ENCODE data around the gene SPACA1.

Gene SPACA1

DNA sequence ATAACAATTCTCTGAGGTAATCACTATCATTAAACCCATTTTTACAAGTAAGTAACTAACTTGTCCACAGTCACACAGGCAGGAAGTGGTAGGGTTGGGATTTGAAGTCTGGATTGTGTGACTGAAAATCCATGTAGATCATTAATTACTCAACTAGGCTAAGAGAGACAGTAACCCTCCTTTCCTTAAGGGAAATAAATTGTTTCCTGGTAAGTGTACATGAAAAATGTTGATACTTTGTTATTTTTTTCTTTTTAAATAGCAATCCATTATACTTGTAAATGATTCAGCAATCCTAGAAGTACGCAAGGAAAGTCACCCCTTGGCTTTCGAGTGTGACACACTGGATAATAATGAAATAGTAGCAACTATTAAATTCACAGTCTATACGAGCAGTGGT is 11.6 kb downstream of the SPACA1 start:
- no peaks in the 10 kb centered on the region for H3K4me1 Mint-ChIP-seq
- ATAC-seq, result no peak
- H3K36me3 Mint-ChIP-seq, result no peaks in the 10 kb centered on the region
- DNase-seq (ENCODE audit: low spot score in 2 of 2), result no peak
- H3K4me3 Mint-ChIP-seq, result no peak overlapping the region
- H3K27ac Mint-ChIP-seq, result no peak overlapping the region
- H3K9me3 Mint-ChIP-seq, result no peaks in the 10 kb centered on the region

DNA sequence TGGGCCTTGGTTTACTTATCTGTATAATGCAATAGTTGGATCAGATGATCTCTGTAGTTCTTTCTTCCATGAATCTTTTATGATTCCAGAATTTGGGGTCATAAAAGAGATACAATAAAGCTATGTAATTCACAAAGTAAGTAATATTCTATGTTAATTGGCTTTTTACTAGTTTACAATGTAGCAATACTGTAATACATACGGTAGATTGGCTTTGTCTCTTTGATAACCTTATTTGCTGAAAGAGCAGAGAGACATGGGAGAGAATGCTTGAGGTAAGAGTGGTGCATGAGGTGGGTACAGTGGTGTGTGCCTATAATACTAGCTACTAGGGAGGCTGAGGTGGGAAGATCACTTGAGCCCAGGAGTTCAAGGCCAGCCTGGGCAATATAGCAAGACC is 14.7 kb downstream of the SPACA1 start:
- Mint-ChIP-seq H3K27ac (no peak overlapping the region), H3K4me3 (no peak overlapping the region), H3K4me1 (no peaks in the 10 kb centered on the region), H3K36me3 (no peaks in the 10 kb centered on the region), H3K9me3 (no peaks in the 10 kb centered on the region)
- ATAC-seq (no peak), DNase-seq (ENCODE audit: low spot score in 2 of 2) (no peak)

DNA sequence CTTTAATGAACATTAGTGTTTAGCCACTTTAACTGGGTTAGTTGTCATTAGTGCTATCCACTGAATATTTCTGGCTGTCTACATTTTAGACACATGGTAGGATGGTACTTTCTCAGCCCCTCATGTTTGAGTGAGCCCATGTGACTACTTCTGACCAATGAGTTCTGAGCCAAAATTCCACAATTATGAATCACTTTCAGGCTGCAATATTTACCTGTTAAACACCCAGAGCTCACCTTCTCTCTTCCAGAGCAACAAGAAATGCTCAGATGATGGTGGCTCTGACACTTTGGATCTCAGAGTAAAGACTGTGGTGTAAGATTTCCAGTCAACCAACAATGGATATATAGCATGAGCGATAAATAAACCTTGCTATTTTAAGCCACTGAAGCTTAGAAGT is 24.8 kb downstream of the SPACA1 start:
- Mint-ChIP-seq H3K4me1 (no peaks in the 10 kb centered on the region), H3K36me3 (no peaks in the 10 kb centered on the region), H3K27ac (no peak overlapping the region), H3K4me3 (no peak overlapping the region), H3K9me3 (no peaks in the 10 kb centered on the region)
- ATAC-seq (no peak), DNase-seq (ENCODE audit: low spot score in 2 of 2) (no peak)

DNA sequence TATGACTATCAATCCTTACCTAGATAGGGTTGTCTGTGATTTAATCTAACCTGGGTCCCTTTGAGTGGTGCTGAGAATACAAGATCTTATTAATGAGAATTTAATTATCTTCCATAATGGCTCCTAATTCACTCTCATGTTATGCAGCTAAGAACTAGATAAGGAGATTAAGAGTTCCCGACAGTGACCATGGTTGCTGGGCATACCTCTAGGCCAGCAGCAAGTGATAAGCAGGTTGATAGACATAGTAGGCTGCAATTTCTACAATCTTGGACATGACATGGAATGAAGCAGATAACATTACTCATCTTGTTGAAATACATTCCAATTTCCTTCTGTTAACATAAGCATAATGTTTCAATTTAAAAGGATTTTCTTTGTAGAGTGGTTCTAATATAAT is 27.1 kb downstream of the SPACA1 start:
- Mint-ChIP-seq H3K4me1 (no peaks in the 10 kb centered on the region), H3K36me3 (no peaks in the 10 kb centered on the region), H3K4me3 (no peak overlapping the region), H3K27ac (no peak overlapping the region), H3K9me3 (no peaks in the 10 kb centered on the region)
- no peak for DNase-seq (ENCODE audit: low spot score in 2 of 2)
- no peak for ATAC-seq

DNA sequence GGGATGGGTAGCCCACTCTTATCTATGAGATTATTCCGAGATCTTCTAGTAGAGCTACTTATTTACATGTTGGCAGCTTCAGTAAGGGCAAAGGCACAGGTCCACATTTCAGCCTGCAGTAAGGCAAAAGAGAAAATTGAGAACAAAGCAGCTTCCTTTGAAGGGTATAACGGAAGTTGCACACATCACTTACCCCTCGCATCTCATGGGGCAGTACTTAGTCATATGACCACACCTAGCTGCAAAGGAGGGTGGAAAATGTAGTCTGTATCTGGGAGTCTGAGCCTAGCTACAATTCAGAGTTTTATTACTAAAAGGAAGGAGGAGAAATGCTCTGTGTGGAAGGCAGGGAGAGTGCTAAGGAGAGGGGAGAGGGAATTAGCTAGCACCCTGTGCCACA is 29.7 kb downstream of the SPACA1 start:
- DNase-seq (ENCODE audit: low spot score in 2 of 2), result no peak
- no peaks in the 10 kb centered on the region for H3K9me3 Mint-ChIP-seq
- no peak for ATAC-seq
- H3K27ac Mint-ChIP-seq, result no peak overlapping the region
- H3K36me3 Mint-ChIP-seq, result no peaks in the 10 kb centered on the region
- no peaks in the 10 kb centered on the region for H3K4me1 Mint-ChIP-seq
- no peak overlapping the region for H3K4me3 Mint-ChIP-seq

DNA sequence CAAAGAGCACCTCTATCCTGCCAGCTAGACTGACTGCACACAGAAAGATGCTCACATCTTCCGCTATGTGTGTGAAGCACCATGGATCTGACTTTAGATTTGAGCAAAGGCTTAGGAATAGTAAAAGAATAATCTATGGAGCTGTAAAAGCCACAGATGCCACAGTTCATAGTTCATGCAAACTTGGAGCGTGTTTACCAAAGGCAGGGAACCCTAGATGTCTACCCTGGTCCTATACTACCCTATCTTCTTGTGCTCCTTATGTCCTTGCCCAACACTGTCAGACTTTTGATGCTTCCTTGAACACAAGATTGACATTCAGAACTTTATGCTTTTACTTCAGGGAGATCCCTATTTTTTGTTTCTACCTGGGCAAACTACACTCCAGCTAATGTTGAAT is 39.2 kb downstream of the SPACA1 start:
- no peaks in the 10 kb centered on the region for H3K9me3 Mint-ChIP-seq
- ATAC-seq (peak; percentile 31), DNase-seq (ENCODE audit: low spot score in 2 of 2) (no peak)
- no peaks in the 10 kb centered on the region for H3K4me1 Mint-ChIP-seq
- H3K27ac Mint-ChIP-seq, result no peak overlapping the region
- no peaks in the 10 kb centered on the region for H3K36me3 Mint-ChIP-seq
- no peak overlapping the region for H3K4me3 Mint-ChIP-seq

DNA sequence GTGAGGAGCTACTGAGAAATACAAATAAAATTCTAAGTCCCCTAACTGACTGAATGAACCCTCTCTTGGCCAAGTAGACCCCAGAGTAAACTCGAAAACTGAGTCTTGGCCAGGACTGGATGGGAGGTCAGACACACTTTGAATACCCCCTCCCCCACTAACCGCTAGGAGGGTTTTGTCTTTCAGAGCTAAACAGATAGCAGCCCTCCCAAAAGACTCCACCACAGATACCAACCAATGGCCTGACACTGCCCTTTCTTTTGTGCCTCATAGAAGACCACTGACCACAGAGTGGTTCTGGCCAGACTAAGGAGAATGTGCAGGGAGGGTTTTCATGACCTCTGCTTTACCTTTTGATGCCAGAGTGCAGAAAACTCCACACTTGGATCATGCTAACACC is 42.1 kb downstream of the SPACA1 start:
- no peak for ATAC-seq
- no peak for DNase-seq (ENCODE audit: low spot score in 2 of 2)
- no peak overlapping the region for H3K4me3 Mint-ChIP-seq
- H3K36me3 Mint-ChIP-seq, result no peaks in the 10 kb centered on the region
- no peak overlapping the region for H3K27ac Mint-ChIP-seq
- no peaks in the 10 kb centered on the region for H3K4me1 Mint-ChIP-seq
- H3K9me3 Mint-ChIP-seq, result no peaks in the 10 kb centered on the region

DNA sequence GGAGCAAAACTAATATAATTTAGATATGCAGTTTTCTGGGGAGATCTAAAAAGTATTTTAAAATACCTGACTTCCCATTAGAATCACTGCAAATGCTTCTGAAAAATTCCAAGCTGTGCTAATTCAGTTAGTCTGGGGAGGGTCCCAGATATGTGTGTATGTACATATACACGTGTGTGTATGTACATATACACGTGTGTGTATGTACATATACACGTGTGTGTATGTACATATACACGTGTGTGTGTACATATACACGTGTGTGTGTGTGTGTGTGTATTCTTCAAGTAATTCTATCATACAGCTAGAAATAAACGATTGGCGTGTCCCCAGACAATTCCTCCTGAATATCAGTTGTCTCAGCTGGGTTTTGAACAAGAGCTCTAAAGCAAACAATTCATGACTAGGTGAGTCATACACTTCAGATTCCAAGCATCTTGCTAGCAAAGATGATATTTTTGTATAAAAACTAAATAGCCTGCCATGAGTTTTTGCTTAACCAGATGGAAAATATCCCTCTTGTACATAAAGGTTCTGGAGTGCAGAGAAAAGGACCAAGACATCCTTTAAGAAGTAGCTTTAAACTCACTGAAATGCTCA is 58.2 kb downstream of the SPACA1 start:
- ATAC-seq, result no peak

DNA sequence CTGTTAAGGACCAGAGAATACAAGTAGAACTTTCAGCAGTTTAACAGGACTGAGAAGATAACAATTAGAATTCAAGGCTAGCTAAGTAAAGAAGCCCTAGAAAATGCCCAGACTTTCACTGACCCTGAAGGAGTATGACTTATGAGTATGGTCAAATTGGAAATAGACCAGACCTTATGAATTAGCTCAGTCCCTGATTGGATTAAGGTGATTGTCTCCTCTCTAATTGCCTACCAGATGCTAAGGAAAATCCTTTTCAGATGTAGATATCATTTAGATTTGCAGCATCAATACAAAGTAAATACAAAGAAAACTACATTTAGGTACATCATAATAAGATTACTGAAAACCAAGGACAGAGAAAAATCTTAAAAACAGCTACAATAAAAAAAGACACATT is 59.6 kb downstream of the SPACA1 start:
- no peaks in the 10 kb centered on the region for H3K4me1 Mint-ChIP-seq
- no peaks in the 10 kb centered on the region for H3K9me3 Mint-ChIP-seq
- H3K4me3 Mint-ChIP-seq, result no peak overlapping the region
- no peak for DNase-seq (ENCODE audit: low spot score in 2 of 2)
- no peak for ATAC-seq
- H3K27ac Mint-ChIP-seq, result no peak overlapping the region
- no peaks in the 10 kb centered on the region for H3K36me3 Mint-ChIP-seq

More for the DNA sequence above, 58.2 kb downstream of the SPACA1 start:
- Mint-ChIP-seq H3K4me3 (no peak overlapping the region), H3K36me3 (no peaks in the 10 kb centered on the region), H3K9me3 (no peaks in the 10 kb centered on the region), H3K27ac (no peak overlapping the region), H3K4me1 (no peaks in the 10 kb centered on the region)
- DNase-seq (ENCODE audit: low spot score in 2 of 2), result no peak

DNA sequence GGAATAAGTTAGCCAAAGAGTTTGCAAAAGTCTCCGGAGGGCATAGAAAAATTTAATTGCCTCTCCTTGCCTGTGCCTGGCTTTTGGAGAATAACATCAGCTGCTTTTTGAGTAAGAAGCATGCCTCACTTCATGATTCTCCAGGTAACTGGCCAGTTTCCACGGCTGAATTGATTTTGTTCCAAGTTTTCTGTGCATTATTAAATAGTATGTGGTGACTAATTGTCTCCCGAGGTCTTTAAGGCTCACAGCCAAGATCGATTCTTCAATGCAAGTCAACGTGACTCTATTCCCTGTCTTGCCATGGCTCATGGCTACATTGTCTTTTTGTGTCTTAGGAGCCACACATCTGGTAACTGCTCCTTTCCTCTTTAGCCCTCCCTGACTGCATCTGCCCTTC is 64.3 kb downstream of the SPACA1 start:
- no peak for DNase-seq (ENCODE audit: low spot score in 2 of 2)
- H3K4me3 Mint-ChIP-seq, result no peak overlapping the region
- H3K9me3 Mint-ChIP-seq, result no peaks in the 10 kb centered on the region
- no peaks in the 10 kb centered on the region for H3K4me1 Mint-ChIP-seq
- H3K27ac Mint-ChIP-seq, result no peak overlapping the region
- H3K36me3 Mint-ChIP-seq, result no peaks in the 10 kb centered on the region
- no peak for ATAC-seq

DNA sequence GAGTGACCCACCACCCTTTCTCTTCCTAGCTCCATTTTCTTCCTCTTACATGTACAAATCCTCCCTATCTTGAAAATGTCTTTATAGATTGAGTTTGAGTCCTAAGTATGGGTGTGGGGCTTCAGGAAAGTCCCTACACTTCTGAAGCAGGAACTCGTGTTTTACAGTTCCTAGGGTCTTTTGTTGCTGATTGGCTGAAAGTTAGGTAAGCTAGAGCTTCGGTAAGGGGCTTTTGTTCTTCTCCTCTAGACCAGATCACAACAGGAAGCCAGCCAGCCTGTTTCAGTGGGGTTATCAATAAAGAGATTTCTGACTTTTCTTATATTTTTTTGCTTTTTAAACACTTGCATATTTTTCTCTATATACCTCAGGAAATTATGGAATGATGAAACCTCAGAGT is 67.2 kb downstream of the SPACA1 start:
- no peaks in the 10 kb centered on the region for H3K9me3 Mint-ChIP-seq
- H3K27ac Mint-ChIP-seq, result no peak overlapping the region
- H3K36me3 Mint-ChIP-seq, result no peaks in the 10 kb centered on the region
- H3K4me1 Mint-ChIP-seq, result no peaks in the 10 kb centered on the region
- ATAC-seq, result no peak
- H3K4me3 Mint-ChIP-seq, result no peak overlapping the region
- no peak for DNase-seq (ENCODE audit: low spot score in 2 of 2)

DNA sequence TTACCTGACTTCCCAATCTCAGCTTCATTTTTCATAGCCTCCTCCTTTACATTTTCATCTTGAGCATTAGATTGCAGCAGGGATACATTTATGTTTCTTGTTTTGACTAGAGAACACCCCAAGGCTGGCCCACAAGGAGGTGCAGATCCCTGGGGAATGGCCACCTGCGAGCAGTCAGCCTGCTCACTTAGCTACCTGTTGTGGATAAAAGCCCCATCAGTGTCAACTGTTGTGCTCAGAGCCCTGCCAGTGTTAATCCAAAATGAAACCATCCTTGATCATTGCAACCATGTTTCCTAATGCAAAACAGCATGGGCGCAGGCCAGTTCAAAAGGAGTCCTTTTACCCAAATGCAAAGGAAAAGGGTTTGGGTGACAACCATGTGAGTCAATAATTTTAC is 67.7 kb downstream of the SPACA1 start:
- Mint-ChIP-seq H3K36me3 (no peaks in the 10 kb centered on the region), H3K9me3 (no peaks in the 10 kb centered on the region), H3K4me3 (no peak overlapping the region), H3K27ac (no peak overlapping the region), H3K4me1 (no peaks in the 10 kb centered on the region)
- DNase-seq (ENCODE audit: low spot score in 2 of 2) (no peak), ATAC-seq (no peak)

DNA sequence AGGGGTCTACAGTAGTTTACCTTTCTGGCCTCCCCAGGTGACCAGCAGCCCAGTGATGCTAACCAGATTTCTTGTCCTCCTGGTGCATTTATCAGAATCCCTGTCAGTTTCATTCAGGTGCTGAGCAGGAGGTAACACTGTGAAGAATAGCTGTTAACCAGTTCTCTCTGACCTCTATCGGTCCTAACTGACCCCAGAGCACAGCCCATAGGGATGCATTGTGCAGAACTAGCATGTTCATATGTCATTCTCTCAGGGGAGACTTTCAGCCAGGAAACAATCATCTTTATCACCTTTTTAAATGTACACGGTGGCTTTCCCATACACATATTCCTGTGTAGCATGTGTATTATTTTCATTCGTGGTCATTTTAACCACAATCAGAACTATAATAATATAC is 68.6 kb downstream of the SPACA1 start:
- H3K9me3 Mint-ChIP-seq, result no peaks in the 10 kb centered on the region
- H3K4me1 Mint-ChIP-seq, result no peaks in the 10 kb centered on the region

More for the DNA sequence above, 68.6 kb downstream of the SPACA1 start:
- no peak overlapping the region for H3K4me3 Mint-ChIP-seq
- H3K27ac Mint-ChIP-seq, result no peak overlapping the region
- DNase-seq (ENCODE audit: low spot score in 2 of 2), result no peak
- no peaks in the 10 kb centered on the region for H3K36me3 Mint-ChIP-seq
- no peak for ATAC-seq
